Osteocyte (in vitro differentiated cells): ENCODE measurements around the gene TTC39A. TPM values are rescaled to one million over a fixed set of nuclear protein-coding genes. Genes with fewer than 3 reads are reported as not detected.

Source experiments
- DNase-seq: peaks from one replicate; pipeline ENCODE4 v3.0.0; 2021; ENCODE audit warnings: mixed read lengths; ENCODE audit not compliant: unreplicated experiment; ENCODE audit errors: extremely low spot score
- H3K27ac Mint-ChIP-seq: one replicate; pipeline ENCODE4 v1.8.0; 2021; ENCODE audit warnings: mild to moderate bottlenecking, mixed read lengths; ENCODE audit not compliant: unreplicated experiment
- H3K27me3 Mint-ChIP-seq: one replicate; pipeline ENCODE4 v1.8.0; 2021; ENCODE audit warnings: mixed read lengths; ENCODE audit not compliant: unreplicated experiment
- H3K36me3 Mint-ChIP-seq: one replicate; pipeline ENCODE4 v1.8.0; 2021; ENCODE audit warnings: mixed read lengths; ENCODE audit not compliant: unreplicated experiment
- H3K4me1 Mint-ChIP-seq: one replicate; pipeline ENCODE4 v1.8.0; 2021; ENCODE audit warnings: mixed read lengths; ENCODE audit not compliant: unreplicated experiment
- H3K4me3 Mint-ChIP-seq: one replicate; pipeline ENCODE4 v1.8.0; 2021; ENCODE audit warnings: mild to moderate bottlenecking, moderate library complexity, mixed read lengths; ENCODE audit not compliant: unreplicated experiment
- H3K9me3 Mint-ChIP-seq: one replicate; pipeline ENCODE4 v1.8.0; 2021; ENCODE audit warnings: mixed read lengths; ENCODE audit not compliant: unreplicated experiment
- CTCF ChIP-seq: fragments of 200-600 bp; sonication (generic); IDR thresholded peaks from 2 replicates; pipeline ENCODE4 v1.5.0; 2021; ENCODE audit warnings: antibody characterized with exemption, mild to moderate bottlenecking, moderate library complexity
- long read RNA-seq: library from polyadenylated mRNA; unstranded; transcript quantifications from one replicate; pipeline ENCODE4 v2.0.0, GENCODE V29; 2021
- total RNA-seq: library from RNA; stranded (reverse); gene quantifications from 2 replicates; pipeline ENCODE4 v1.2.1, GENCODE V29; 2021

Gene TTC39A
- 0.73 and 1.3 TPM in 2 replicates for total RNA-seq
- long read RNA-seq, partial matches to known transcripts: 0 of 2 reads
- long read RNA-seq, other reads (novel, unspliced or antisense): 1 of 2 reads

- Mint-ChIP-seq H3K27ac (peak within 1 kb of the TSS; percentile 78), H3K4me3 (peak within 1 kb of the TSS; percentile 77), H3K4me1 (peaks cover 21% of the 10 kb centered on the region), H3K9me3 (no peaks in the 10 kb centered on the region), H3K36me3 (no peaks in the 10 kb centered on the region), H3K27me3 (no peaks in the 10 kb centered on the region)
- TF ChIP-seq CTCF: no peak
- no peak for DNase-seq
These were observed at the start of gene TTC39A for GRCh38 chr1:51330331-51331201. TSS of gene TTC39A (minus strand) at chr1:51330562. CDS start at chr1:51330477, 85 bp downstream.

- Mint-ChIP-seq H3K4me3 (no peak overlapping the region), H3K27me3 (no peaks in the 10 kb centered on the region), H3K36me3 (peaks cover 49% of the 10 kb centered on the region), H3K4me1 (peaks cover 5% of the 10 kb centered on the region), H3K27ac (no peak overlapping the region), H3K9me3 (peaks cover 12% of the 10 kb centered on the region)
- no peak for DNase-seq
- TF ChIP-seq CTCF: no peak
These were observed 48.5 kb upstream of the TTC39A start for GRCh38 chr1:51378871-51379270.

- peaks cover 6% of the 10 kb centered on the region for H3K9me3 Mint-ChIP-seq
- H3K27me3 Mint-ChIP-seq: no peaks in the 10 kb centered on the region
- H3K4me1 Mint-ChIP-seq: no peaks in the 10 kb centered on the region
- no peak for TF ChIP-seq CTCF
- no peak overlapping the region for H3K4me3 Mint-ChIP-seq
- DNase-seq: no peak
- H3K36me3 Mint-ChIP-seq: peaks cover 28% of the 10 kb centered on the region
- H3K27ac Mint-ChIP-seq: no peak overlapping the region
These were observed 43.5 kb upstream of the TTC39A start for GRCh38 chr1:51373898-51374297.

- Mint-ChIP-seq H3K4me3 (no peak overlapping the region), H3K4me1 (no peaks in the 10 kb centered on the region), H3K9me3 (peaks cover 5% of the 10 kb centered on the region), H3K27ac (no peak overlapping the region), H3K36me3 (peaks cover 25% of the 10 kb centered on the region), H3K27me3 (no peaks in the 10 kb centered on the region)
- no peak for DNase-seq
- no peak for TF ChIP-seq CTCF
These were observed 42.2 kb upstream of the TTC39A start for GRCh38 chr1:51372561-51372960.

GRCh38 chr1:51369171-51369570 is 38.8 kb upstream of the TTC39A start:
- TF ChIP-seq CTCF: no peak
- DNase-seq: no peak
- no peaks in the 10 kb centered on the region for H3K27me3 Mint-ChIP-seq
- H3K36me3 Mint-ChIP-seq: peaks cover 19% of the 10 kb centered on the region
- H3K9me3 Mint-ChIP-seq: no peaks in the 10 kb centered on the region
- H3K4me1 Mint-ChIP-seq: peaks cover 2% of the 10 kb centered on the region
- no peak overlapping the region for H3K4me3 Mint-ChIP-seq
- no peak overlapping the region for H3K27ac Mint-ChIP-seq
